Vagina (tissue), 2 donors: Measurements from ENCODE around the gene KCND2.

ENCODE experiments used
- CTCF ChIP-seq, 3 experiments: fragments of 450-650 bp in 2 of 3; fragments of 200-600 bp in 1 of 3; sonication (generic) in 1 of 3; IDR thresholded peaks; one replicate each; pipeline ENCODE4 v1.5.1; 2017 to 2019; ENCODE audit warnings: antibody characterized with exemption in 3 of 3, mild to moderate bottlenecking in 2 of 3, moderate library complexity in 2 of 3
- POLR2A ChIP-seq, 2 donors: fragments of 450-650 bp; IDR thresholded peaks; one replicate each; pipeline ENCODE4 v1.6.1; 2017; ENCODE audit warnings: antibody characterized with exemption in 2 of 2, mild to moderate bottlenecking in 2 of 2, moderate library complexity in 2 of 2
- POLR2AphosphoS5 ChIP-seq, 2 donors: sonication (generic); formaldehyde crosslinking; IDR thresholded peaks; one replicate each; pipeline ENCODE4 v1.9.0; 2017; ENCODE audit warnings: antibody characterized with exemption in 2 of 2, mild to moderate bottlenecking in 2 of 2, low read depth in 1 of 2; ENCODE audit not compliant: insufficient read depth in 1 of 2

GRCh38 chr7:120738816-120739215, 465.8 kb downstream of the KCND2 start:
- TF ChIP-seq CTCF (IDR thresholded peaks at IDR 0.05), result no peak
- TF ChIP-seq POLR2A (IDR thresholded peaks at IDR 0.05), result no peak
- no peak for TF ChIP-seq POLR2AphosphoS5 (IDR thresholded peaks at IDR 0.05; ENCODE audit: insufficient read depth in 1 of 2, low read depth in 1 of 2)
